Ascending aorta (tissue), 2 donors: ENCODE results near the gene UTF1. TPM values are rescaled to one million over a fixed set of nuclear protein-coding genes. Genes with fewer than 3 reads are reported as not detected.

Experiments
- DNase-seq, 2 donors: peaks; one replicate each; pipeline ENCODE4 v3.0.0-alpha.2; 2019; ENCODE audit warnings: low spot score in 2 of 2
- H3K27ac ChIP-seq, 2 donors: fragments of 200-600 bp; sonication (generic); one replicate each; pipeline ENCODE4 v1.5.1; 2016 to 2017; ENCODE audit warnings: mild to moderate bottlenecking in 1 of 2
- H3K27me3 ChIP-seq: fragments of 200-600 bp; sonication (generic); one replicate; pipeline ENCODE4 v1.5.1; 2017
- H3K36me3 ChIP-seq, 2 donors: fragments of 200-600 bp; sonication (generic); one replicate each; pipeline ENCODE4 v1.5.1; 2016
- H3K4me1 ChIP-seq, 2 donors: fragments of 200-600 bp; sonication (generic); one replicate each; pipeline ENCODE4 v1.5.1; 2016 to 2017; ENCODE audit warnings: mild to moderate bottlenecking in 1 of 2
- H3K4me3 ChIP-seq, 2 donors: fragments of 200-600 bp; sonication (generic); one replicate each; pipeline ENCODE4 v1.5.1; 2016 to 2017; ENCODE audit warnings: mild to moderate bottlenecking in 1 of 2
- H3K9me3 ChIP-seq, 2 donors: fragments of 200-600 bp; sonication (generic); one replicate each; pipeline ENCODE4 v1.5.1; 2016
- CTCF ChIP-seq, 3 experiments: fragments of 200-600 bp in 2 of 3; fragments of 450-650 bp in 1 of 3; sonication (generic) in 2 of 3; IDR thresholded peaks; one replicate each; pipeline ENCODE4 v1.5.1; 2016 to 2019; ENCODE audit warnings: antibody characterized with exemption in 3 of 3, mild to moderate bottlenecking in 1 of 3, moderate library complexity in 1 of 3
- intact Hi-C: fragments of 100-400 bp; cut with DNase I; formaldehyde crosslinking; loops from one replicate; pipeline ENCODE4 v1.15.1; 2023
- total RNA-seq: library from RNA; depleted of rRNA; stranded (reverse); fragments of >200 nt; gene quantifications from one replicate; pipeline ENCODE4 v1.1.0, GENCODE V29; 2016

Gene UTF1
- total RNA-seq, 1 donor from 2014 or later = not detected

GRCh38 chr10:133249094-133249780 is 19.2 kb downstream of the UTF1 start:
- Histone ChIP-seq H3K36me3 (no peaks in the 10 kb centered on the region), H3K27me3 (peaks cover 3% of the 10 kb centered on the region), H3K4me1 (no peaks in the 10 kb centered on the region), H3K9me3 (no peaks in the 10 kb centered on the region), H3K4me3 (no peak overlapping the region), H3K27ac (no peak overlapping the region)
- TF ChIP-seq CTCF (IDR thresholded peaks at IDR 0.05) = no peak
- DNase-seq = no peak
- intact Hi-C loops = no loop called here

DNA sequence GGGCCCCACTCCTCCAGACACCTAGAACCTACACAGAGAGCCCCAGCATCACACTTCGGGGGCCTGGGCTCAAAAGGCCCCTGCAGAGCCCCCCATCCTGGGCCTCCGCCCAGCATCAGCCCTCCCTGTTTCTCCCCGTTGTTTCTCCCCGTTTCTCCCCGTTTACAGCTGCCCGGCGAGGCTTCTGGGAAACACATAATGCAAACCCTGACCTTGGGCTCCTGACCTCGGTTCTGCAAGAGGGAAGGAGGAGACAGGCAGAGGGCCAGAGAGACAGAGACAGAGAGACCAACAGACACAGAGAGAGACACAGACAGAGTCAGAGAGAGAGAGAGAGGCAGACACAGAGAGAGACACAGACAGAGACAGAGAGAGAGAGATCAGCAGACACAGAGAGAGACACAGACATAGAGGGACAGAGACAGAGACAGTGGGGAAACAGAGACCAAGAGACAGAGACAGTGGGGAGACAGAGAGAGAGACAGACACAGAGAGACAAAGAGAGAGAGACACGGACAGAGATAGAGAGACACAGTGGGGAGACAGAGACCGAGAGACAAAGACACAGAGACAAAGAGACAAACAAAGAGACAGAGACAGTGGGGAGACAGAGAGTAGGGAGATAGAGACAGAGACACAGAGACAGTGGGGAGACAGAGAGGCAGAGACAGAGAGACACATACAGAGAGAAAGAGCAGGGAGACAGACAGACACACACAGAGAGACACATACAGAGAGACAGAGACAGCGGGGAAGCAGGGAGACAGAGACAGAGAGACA is 20.1 kb downstream of the UTF1 start:
- DNase-seq = no peak
- Histone ChIP-seq H3K9me3 (no peaks in the 10 kb centered on the region), H3K27ac (no peak overlapping the region), H3K4me1 (no peaks in the 10 kb centered on the region), H3K36me3 (no peaks in the 10 kb centered on the region), H3K27me3 (peaks cover 3% of the 10 kb centered on the region), H3K4me3 (no peak overlapping the region)
- no peak for TF ChIP-seq CTCF (IDR thresholded peaks at IDR 0.05)
- intact Hi-C loops = no loop called here

- Histone ChIP-seq H3K27ac (no peak overlapping the region), H3K27me3 (peaks cover 3% of the 10 kb centered on the region), H3K4me3 (no peak overlapping the region), H3K4me1 (no peaks in the 10 kb centered on the region), H3K9me3 (no peaks in the 10 kb centered on the region), H3K36me3 (no peaks in the 10 kb centered on the region)
- no peak for DNase-seq
- no peak for TF ChIP-seq CTCF (IDR thresholded peaks at IDR 0.05)
- intact Hi-C loops = no loop called here
Measured at GRCh38 chr10:133251388-133252222, 21.6 kb downstream of the UTF1 start.

GRCh38 chr10:133252223-133252552 is 22.2 kb downstream of the UTF1 start:
- DNase-seq = no peak
- H3K36me3 ChIP-seq = no peaks in the 10 kb centered on the region
- no peak for TF ChIP-seq CTCF (IDR thresholded peaks at IDR 0.05)
- no peak overlapping the region for H3K4me3 ChIP-seq
- H3K4me1 ChIP-seq = no peaks in the 10 kb centered on the region
- H3K27me3 ChIP-seq = peaks cover 3% of the 10 kb centered on the region
- no peak overlapping the region for H3K27ac ChIP-seq
- no peaks in the 10 kb centered on the region for H3K9me3 ChIP-seq
- intact Hi-C loops = no loop called here

- H3K4me1 ChIP-seq = peaks cover 4 to 7% of the 10 kb centered on the region in 2 donors
- H3K27ac ChIP-seq = no peak overlapping the region
- intact Hi-C loops = no loop called here
- TF ChIP-seq CTCF (IDR thresholded peaks at IDR 0.05) = no peak
- DNase-seq = no peak
- no peaks in the 10 kb centered on the region for H3K36me3 ChIP-seq
- no peaks in the 10 kb centered on the region for H3K9me3 ChIP-seq
- H3K4me3 ChIP-seq = no peak overlapping the region
- H3K27me3 ChIP-seq = peaks cover 3% of the 10 kb centered on the region
Measured at GRCh38 chr10:133253361-133253955, 23.4 kb downstream of the UTF1 start.
